ENCODE measurements around the gene SDK1. TPM values are rescaled to one million over a fixed set of nuclear protein-coding genes. Genes with fewer than 3 reads are reported as not detected.

SDK1 gene
- total RNA-seq, 1 experiment from 2014 or later, result 9.3 TPM

- no peak for DNase-seq (ENCODE audit: low spot score)
- TF ChIP-seq ATF1 (CRISPR knock-in tag; IDR thresholded peaks at IDR 0.05) (no peak), ZNF425 (CRISPR knock-in tag; conservative IDR thresholded peaks at IDR 0.05) (no peak), MYBL2 (CRISPR knock-in tag; IDR thresholded peaks at IDR 0.05) (no peak), FOXP4 (CRISPR knock-in tag; IDR thresholded peaks at IDR 0.05) (no peak), NFATC4 (CRISPR knock-in tag; IDR thresholded peaks at IDR 0.05) (no peak), FOXP1 (CRISPR knock-in tag; IDR thresholded peaks at IDR 0.05; ENCODE audit: borderline replicate concordance) (no peak), E2F5 (CRISPR knock-in tag; IDR thresholded peaks at IDR 0.05) (no peak), CBFB (CRISPR knock-in tag; IDR thresholded peaks at IDR 0.05; ENCODE audit: low read depth) (no peak), GTF2I (CRISPR knock-in tag; conservative IDR thresholded peaks at IDR 0.05) (no peak), SP1 (CRISPR knock-in tag; conservative IDR thresholded peaks at IDR 0.05) (no peak), HMGA2 (CRISPR knock-in tag; IDR thresholded peaks at IDR 0.05) (no peak), ZNF317 (CRISPR knock-in tag; IDR thresholded peaks at IDR 0.05; ENCODE audit: borderline replicate concordance, low read depth) (no peak), CREM (CRISPR knock-in tag; IDR thresholded peaks at IDR 0.05) (no peak), ZNF416 (CRISPR knock-in tag; IDR thresholded peaks at IDR 0.05) (no peak), ATF3 (CRISPR knock-in tag; conservative IDR thresholded peaks at IDR 0.05) (no peak), STAT6 (CRISPR knock-in tag; conservative IDR thresholded peaks at IDR 0.05; ENCODE audit: low read depth) (no peak), ZNF671 (CRISPR knock-in tag; IDR thresholded peaks at IDR 0.05) (no peak), MLX (CRISPR knock-in tag; IDR thresholded peaks at IDR 0.05) (no peak)
- no peak for ATAC-seq
- Mint-ChIP-seq H3K27me3 (ENCODE audit: low read depth) (no peaks in the 10 kb centered on the region), H3K9me3 (0 out of 2 replicates have a peak, but pooled peaks cover 13% of the 10 kb centered on the region), H3K4me3 (no peak overlapping the region), H3K36me3 (no peaks in the 10 kb centered on the region), H3K27ac (no peak overlapping the region), H3K4me1 (peaks cover under 1% of the 10 kb centered on the region; the same call in 1 of the 2 replicates)
- ChIA-PET POLR2A (no interaction called here), CTCF (interaction anchor here (0.7 to 6.1 kb wide), 2 partner anchors 14 to 86 kb away, joined by 3 to 37 read pairs; partner anchors contain the start of gene SDK1)
These were observed 85.6 kb downstream of the SDK1 start for GRCh38 chr7:3386423-3387190.

Data from WTC11 (cell line).